ENCODE data around the gene SLAIN2.

GRCh38 chr4:48454591-48454990 lies 113.3 kb downstream of the SLAIN2 start:
- TF ChIP-seq CTCF (IDR thresholded peaks at IDR 0.05) (no peak), POLR2A (IDR thresholded peaks at IDR 0.05) (no peak)
